GM12864 (cell line): Measurements from ENCODE around the gene CD9.

Experiments
- DNase-seq: peaks from one replicate; pipeline ENCODE4 v3.0.0-alpha.2; 2011; ENCODE audit warnings: low read depth
- H3K4me3 ChIP-seq: 2 replicates; pipeline ENCODE4 v1.5.1; 2011; ENCODE audit warnings: mild to moderate bottlenecking, low read depth, low read length, control low read depth
- CTCF ChIP-seq: IDR thresholded peaks from 2 replicates; pipeline ENCODE4 v1.5.1; 2011; ENCODE audit warnings: low read depth, mild to moderate bottlenecking, moderate library complexity, low read length, control low read depth, inconsistent platforms; ENCODE audit errors: missing control alignments

CD9 gene

DNA sequence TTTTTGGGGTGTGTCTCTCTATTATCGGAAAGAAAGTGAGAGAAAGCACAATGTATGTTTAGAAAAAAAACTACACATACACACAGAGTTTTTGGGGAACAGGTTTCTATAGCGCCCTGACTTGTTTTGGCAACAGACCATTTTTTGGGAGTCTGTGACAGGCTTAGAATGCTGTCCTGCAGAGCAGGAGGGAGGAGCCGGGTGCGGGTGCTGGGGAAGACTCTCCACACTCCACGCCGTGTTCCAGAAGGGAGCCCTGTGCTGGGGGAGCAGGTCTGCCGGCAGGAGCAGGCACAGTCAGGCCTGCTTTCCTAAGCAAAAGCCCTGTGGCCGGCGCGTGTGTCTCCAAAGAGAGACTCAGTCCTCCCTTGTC lies 26.5 kb downstream of the CD9 start:
- TF ChIP-seq CTCF: no peak
- no peak for DNase-seq

GRCh38 chr12:6228535-6229223 lies 28.5 kb downstream of the CD9 start:
- no peak for TF ChIP-seq CTCF
- DNase-seq: no peak
- H3K4me3 ChIP-seq: no peak overlapping the region

More for the DNA sequence above, 26.5 kb downstream of the CD9 start:
- H3K4me3 ChIP-seq: no peak overlapping the region

GRCh38 chr12:6229224-6230218 lies 29.3 kb downstream of the CD9 start:
- TF ChIP-seq CTCF: no peak
- DNase-seq: no peak
- H3K4me3 ChIP-seq: no peak overlapping the region

GRCh38 chr12:6230321-6231110 lies 30.3 kb downstream of the CD9 start:
- peak; percentile 25 for DNase-seq

DNA sequence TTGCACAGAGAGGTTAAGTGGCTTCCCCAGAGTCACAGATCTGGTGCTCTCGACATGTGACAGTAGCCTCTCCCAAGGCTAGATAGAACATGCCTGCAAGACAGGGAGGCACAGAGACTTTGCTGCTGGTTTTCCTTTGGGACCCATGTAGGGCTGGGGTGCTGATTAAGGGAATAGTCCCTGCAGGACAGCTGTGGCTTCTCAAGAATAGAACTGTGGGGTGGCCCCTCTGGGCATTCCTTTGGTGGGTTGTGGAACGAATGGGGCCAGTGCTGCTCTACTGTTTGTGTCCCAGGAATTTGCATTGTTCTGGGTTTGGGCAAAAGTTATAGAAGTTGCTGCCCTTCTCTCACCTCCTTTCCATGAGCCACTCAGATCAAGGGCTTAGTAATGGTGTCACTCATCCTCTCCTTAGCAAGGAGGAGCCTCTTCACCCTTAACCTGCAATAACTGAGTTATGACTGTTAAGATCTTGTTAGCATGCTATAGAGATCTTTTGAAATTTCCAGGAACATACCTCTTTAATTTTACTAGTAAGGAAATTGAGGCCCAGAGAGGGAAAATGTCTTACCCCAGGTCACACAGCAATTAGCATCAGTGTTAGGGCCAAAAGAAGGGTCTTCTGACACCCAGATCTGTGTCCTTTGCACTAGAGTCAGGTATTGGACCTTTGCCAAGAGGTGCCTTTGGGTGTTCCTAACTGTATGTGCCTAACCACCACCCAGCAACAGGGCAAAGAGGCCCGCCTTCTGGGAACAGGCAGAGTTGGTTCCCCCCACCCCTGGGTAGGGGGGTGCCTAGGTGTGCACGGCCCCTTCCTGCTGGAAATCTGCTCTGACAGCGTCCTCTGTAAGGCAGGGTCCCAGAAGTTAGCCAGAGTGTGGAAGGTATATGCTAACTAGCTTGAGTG lies 31.4 kb downstream of the CD9 start:
- TF ChIP-seq CTCF: no peak
- no peak overlapping the region for H3K4me3 ChIP-seq
- DNase-seq: no peak

More at GRCh38 chr12:6230321-6231110, 30.3 kb downstream of the CD9 start:
- no peak overlapping the region for H3K4me3 ChIP-seq
- no peak for TF ChIP-seq CTCF
